Body of pancreas (tissue), 4 donors: ENCODE measurements around the gene FOXP1.

Source experiments
- CTCF ChIP-seq, 7 experiments: fragments of 450-650 bp in 4 of 7; fragments of 200-600 bp in 3 of 7; sonication (generic) in 3 of 7; IDR thresholded peaks; one replicate each; pipeline ENCODE4 v1.5.1; 2016 to 2019; ENCODE audit warnings: antibody characterized with exemption in 7 of 7
- POLR2A ChIP-seq, 3 donors: fragments of 450-650 bp; IDR thresholded peaks; one replicate each; pipeline ENCODE4 v1.6.1; 2016; ENCODE audit warnings: antibody characterized with exemption in 3 of 3, mild to moderate bottlenecking in 2 of 3

- TF ChIP-seq CTCF (IDR thresholded peaks at IDR 0.05) (no peak), POLR2A (IDR thresholded peaks at IDR 0.05) (no peak)
Observed at GRCh38 chr3:71497367-71497897, 86.1 kb downstream of the FOXP1 start.
